RKO (cell line): ENCODE results near the gene FBN3.
"Not testable (repeated sequence)": the region's sequence is repeated elsewhere in the genome, so short reads cannot be mapped to it uniquely, and the experiment has no call there.

Source experiments
- DNase-seq: peaks from one replicate; pipeline ENCODE4 v3.0.0-alpha.2; 2016; ENCODE audit warnings: low spot score

FBN3 gene

DNA sequence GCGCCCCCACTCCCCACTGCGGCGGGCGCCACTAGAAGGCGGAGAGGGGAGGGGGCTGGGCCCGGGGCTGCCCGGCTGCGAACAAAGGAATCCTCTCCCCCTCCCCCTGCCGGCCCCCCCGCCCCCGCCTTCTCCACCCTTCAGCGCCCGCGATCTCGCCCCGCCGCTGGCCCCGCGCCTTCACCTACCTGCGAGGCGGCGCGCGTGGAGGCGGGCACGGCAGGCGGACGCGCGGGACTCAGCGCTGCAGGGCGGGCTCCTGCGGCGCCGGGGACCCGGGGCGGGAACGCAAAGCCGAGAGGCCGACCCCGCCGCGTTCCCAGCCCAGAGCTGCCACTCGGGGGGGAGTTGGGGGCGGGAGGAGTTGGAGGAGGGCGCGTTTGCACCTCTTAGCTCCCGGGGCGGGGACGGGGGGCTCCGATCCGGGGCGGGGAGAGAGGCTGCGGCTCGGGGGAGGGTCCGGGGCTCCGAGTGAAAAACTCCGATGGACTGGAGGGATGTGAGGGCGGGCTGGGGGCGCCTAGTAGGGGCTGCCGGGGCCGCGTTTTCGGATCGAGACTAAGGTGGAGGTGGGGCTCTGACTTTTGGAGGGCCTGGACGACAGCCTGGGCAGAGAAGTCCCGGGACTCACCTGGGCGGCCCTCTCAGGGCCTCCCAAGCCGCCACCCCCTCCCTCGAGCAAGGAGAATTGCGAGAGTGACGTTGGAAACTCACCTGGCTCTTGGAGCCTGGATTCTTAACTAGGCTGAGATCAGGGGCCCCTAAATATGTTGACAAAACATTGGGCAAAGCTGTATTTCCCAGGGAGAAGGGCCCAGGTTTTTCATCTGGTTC is at the start of gene FBN3:
Gene FBN3, minus strand, starts transcription at position 332 of the 834 bp plus-strand sequence. CDS start 2,112 bp downstream, outside the sequence.
- DNase-seq = no peak

DNA sequence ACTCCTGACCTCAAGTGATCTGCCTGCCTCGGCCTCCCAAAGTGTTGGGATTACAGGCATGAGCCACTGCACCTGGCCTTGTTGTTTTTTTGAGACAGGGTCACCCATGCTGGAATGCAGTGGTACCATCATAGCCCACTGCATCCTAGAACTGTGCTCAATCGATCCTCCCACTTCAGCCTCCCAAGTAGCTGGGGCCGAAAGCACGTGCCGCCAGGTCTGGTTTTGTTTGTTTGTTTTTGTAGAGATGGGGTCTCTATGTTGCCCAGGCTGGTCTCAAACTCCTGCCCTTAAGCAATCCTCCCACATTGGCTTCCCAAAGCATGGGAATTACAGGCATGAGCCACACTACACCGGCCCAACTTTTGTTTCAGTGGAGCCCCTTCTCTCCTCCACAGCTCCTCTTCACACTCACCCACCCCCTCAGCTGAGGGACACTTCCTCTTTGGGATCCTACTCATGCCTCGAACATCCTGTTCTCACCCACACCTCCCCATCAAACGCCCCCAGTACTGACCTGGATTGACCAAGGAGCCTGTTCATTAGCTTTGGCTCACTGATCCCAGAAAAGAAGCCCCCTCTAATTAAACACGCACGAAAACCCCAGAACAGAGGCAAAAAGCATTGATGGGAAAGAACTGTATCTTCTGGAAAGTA is 47.0 kb upstream of the FBN3 start:
- DNase-seq = no peak

- DNase-seq = no peak
Observed at GRCh38 chr19:8194528-8195267, 45.3 kb upstream of the FBN3 start.

- no peak for DNase-seq
Observed at GRCh38 chr19:8192221-8192820, 42.9 kb upstream of the FBN3 start.

GRCh38 chr19:8185343-8186068 is 36.1 kb upstream of the FBN3 start:
- no peak for DNase-seq

- DNase-seq = no peak
Observed at GRCh38 chr19:8184274-8184673, 34.9 kb upstream of the FBN3 start.

- DNase-seq = no peak
Observed at GRCh38 chr19:8180018-8180417, 30.6 kb upstream of the FBN3 start.

GRCh38 chr19:8174706-8175105 is 25.3 kb upstream of the FBN3 start:
- no peak for DNase-seq

GRCh38 chr19:8168537-8168936 is 19.1 kb upstream of the FBN3 start:
- DNase-seq = no peak

GRCh38 chr19:8167985-8168384 is 18.6 kb upstream of the FBN3 start:
- no peak for DNase-seq

GRCh38 chr19:8163759-8164158 is 14.4 kb upstream of the FBN3 start:
- DNase-seq = no peak

DNA sequence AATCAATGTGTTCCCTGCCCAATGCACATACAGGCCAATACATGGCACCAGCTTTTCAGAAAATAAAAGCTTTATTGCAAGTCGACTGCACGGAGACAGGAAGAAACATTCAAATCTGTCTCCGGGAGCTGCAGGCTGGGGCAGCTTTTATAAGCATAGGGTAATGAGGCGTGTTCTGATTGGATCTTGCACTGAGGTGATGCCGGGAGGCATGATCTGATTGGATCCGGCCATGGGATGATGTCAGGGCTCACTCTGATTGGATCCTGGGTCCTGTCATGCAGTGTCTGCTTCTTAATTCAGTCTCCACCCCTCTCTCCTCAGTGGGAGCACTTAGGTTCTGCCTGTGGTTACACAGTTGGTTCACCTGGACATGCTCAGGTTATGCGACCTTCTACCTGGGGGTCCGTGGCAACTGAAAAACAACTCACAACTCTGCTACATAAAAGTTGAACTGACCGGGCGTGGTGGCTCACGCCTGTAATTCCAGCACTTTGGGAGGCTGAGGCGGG is 11.8 kb upstream of the FBN3 start:
- peak; percentile 12 for DNase-seq

- DNase-seq = not testable (repeated sequence)
Observed at GRCh38 chr19:8159322-8159721, 9.9 kb upstream of the FBN3 start.

DNA sequence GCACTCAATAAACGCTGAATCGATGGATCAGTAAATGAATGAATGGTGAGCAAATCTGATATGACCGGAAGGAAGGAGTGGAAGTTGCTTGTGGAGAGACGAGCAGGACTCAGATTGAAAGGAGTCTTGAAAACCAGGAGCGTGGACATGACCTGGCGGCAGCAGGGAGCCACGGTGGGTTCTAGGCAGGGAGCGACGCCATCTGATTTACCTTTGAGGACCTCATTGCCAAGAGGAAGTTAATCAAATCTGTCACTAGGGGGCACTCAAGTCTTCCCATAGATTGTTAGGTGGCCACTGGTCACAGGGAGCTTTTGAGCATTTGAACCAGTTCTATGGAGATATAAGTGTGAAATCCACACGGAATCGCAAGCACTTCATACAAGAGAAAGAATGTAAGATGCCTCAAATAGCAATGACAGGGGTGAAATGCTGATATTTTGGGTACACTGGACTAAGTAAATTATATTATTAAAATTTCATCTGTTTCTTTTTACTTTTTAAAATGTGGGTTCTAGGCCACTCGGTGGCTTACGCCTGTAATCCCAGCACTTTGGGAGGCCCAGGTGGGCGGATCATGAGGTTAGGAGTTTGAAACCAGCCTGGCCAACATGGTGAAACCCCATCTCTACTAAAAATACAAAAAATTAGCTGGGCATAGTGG is 9.2 kb upstream of the FBN3 start:
- DNase-seq = peak; percentile 72

GRCh38 chr19:8155318-8155717 is 5.9 kb upstream of the FBN3 start:
- no peak for DNase-seq

DNA sequence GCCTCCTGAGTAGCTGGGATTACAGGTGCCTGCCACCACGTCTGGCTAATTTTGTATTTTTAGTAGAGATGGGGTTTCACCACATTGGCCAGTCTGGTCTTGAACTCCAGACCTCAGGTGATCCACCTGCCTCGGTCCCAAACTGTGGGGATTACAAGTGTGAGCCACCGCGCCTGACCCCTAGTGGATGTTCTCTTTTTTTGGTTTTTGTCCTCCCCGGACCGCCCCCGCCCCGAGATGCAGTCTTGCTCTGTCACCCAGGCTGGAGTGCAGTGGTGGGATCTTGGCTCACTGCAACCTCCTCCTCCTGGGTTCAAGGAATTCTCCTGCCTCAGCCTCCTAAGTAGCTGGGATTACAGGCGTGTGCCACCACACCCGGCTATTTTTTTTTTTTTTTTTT is 4.6 kb upstream of the FBN3 start:
- not testable (repeated sequence) for DNase-seq

DNA sequence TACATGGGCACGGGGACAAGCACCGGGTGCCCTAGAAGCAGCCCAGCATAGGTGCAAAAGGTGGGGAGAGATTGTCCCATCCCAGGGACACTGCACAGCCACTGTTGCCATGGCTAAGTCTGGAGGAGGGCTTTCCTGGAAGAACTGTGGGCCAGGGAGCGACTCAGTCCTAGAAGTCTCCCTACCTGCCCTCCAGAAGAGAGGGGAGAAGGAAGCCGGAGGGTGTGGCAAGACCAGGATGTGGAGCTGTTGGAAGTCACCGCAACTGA is 2.3 kb upstream of the FBN3 start:
- DNase-seq = no peak

- DNase-seq = no peak
Observed at GRCh38 chr19:8150998-8151766, 1.8 kb upstream of the FBN3 start.

GRCh38 chr19:8150178-8150865 is 930 bp upstream of the FBN3 start:
- DNase-seq = no peak
